AG10803 (cell line): ENCODE measurements around the gene DMPK.
"Not testable (repeated sequence)": the region's sequence is repeated elsewhere in the genome, so short reads cannot be mapped to it uniquely, and the experiment has no call there.

ENCODE experiments used
- DNase-seq: peaks from one replicate; pipeline ENCODE4 v3.0.0; 2010; ENCODE audit warnings: low read depth
- H3K4me3 ChIP-seq: 2 replicates; pipeline ENCODE4 v1.5.1; 2011; ENCODE audit warnings: mild to moderate bottlenecking, low read length, control low read depth
- CTCF ChIP-seq: conservative IDR thresholded peaks from 2 replicates; pipeline ENCODE4 v1.5.1; 2011; ENCODE audit warnings: mild to moderate bottlenecking, low read length, control low read depth, inconsistent platforms

The DMPK gene

GRCh38 chr19:45753548-45753947 is 28.7 kb downstream of the DMPK start:
- TF ChIP-seq CTCF = peak; percentile 19; the same call in 1 of the 2 replicates
- no peak overlapping the region for H3K4me3 ChIP-seq
- DNase-seq = no peak

GRCh38 chr19:45752639-45753038 is 29.7 kb downstream of the DMPK start:
- TF ChIP-seq CTCF = no peak
- no peak overlapping the region for H3K4me3 ChIP-seq
- no peak for DNase-seq

- H3K4me3 ChIP-seq, DNase-seq: not testable (repeated sequence)
Observed at GRCh38 chr19:45751483-45751882, 30.8 kb downstream of the DMPK start.

GRCh38 chr19:45747513-45747912 is 34.8 kb downstream of the DMPK start:
- no peak for DNase-seq
- H3K4me3 ChIP-seq = no peak overlapping the region
- TF ChIP-seq CTCF = no peak

- no peak for TF ChIP-seq CTCF
- DNase-seq = peak; percentile 23
- H3K4me3 ChIP-seq = no peak overlapping the region
Observed at GRCh38 chr19:45746866-45747265, 35.4 kb downstream of the DMPK start.

- no peak for TF ChIP-seq CTCF
- H3K4me3 ChIP-seq = no peak overlapping the region
- no peak for DNase-seq
Observed at GRCh38 chr19:45745606-45746005, 36.7 kb downstream of the DMPK start.

- TF ChIP-seq CTCF = no peak
- DNase-seq = no peak
- no peak overlapping the region for H3K4me3 ChIP-seq
Observed at GRCh38 chr19:45742969-45743368, 39.3 kb downstream of the DMPK start.
